GM18520 (cell line): Measurements from ENCODE around the gene RBM33.
"Not testable (repeated sequence)": the region's sequence is repeated elsewhere in the genome, so short reads cannot be mapped to it uniquely, and the experiment has no call there.

Experiments used
- ATAC-seq: cut with Tn5 transposase; IDR thresholded peaks from one replicate; pipeline ENCODE4 v1.9.1; 2021; ENCODE audit not compliant: unreplicated experiment

RBM33 gene, protein sequence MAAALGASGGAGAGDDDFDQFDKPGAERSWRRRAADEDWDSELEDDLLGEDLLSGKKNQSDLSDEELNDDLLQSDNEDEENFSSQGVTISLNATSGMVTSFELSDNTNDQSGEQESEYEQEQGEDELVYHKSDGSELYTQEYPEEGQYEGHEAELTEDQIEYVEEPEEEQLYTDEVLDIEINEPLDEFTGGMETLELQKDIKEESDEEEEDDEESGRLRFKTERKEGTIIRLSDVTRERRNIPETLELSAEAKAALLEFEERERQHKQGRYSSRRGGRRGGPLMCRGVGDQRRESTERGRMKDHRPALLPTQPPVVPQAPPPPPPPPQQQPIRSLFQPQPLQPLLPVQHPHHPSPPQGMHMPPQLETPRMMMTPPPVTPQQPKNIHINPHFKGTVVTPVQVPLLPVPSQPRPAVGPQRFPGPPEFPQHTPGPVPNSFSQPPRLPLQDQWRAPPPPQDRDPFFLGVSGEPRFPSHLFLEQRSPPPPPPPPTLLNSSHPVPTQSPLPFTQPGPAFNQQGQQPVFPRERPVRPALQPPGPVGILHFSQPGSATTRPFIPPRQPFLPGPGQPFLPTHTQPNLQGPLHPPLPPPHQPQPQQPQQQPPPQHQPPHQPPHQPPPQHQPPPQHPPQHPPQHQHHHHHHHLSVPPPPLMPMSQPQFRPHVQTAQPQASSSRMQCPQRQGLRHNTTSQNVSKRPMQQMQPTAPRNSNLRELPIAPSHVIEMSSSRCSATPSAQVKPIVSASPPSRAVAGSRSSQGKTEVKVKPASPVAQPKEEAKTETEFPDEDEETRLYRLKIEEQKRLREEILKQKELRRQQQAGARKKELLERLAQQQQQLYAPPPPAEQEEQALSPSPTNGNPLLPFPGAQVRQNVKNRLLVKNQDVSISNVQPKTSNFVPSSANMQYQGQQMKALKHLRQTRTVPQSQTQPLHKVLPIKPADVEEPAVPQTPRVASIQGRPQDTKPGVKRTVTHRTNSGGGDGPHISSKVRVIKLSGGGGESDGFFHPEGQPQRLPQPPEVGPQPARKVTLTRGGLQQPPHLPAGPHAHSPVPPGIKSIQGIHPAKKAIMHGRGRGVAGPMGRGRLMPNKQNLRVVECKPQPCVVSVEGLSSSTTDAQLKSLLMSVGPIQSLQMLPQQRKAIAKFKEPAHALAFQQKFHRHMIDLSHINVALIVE

DNA sequence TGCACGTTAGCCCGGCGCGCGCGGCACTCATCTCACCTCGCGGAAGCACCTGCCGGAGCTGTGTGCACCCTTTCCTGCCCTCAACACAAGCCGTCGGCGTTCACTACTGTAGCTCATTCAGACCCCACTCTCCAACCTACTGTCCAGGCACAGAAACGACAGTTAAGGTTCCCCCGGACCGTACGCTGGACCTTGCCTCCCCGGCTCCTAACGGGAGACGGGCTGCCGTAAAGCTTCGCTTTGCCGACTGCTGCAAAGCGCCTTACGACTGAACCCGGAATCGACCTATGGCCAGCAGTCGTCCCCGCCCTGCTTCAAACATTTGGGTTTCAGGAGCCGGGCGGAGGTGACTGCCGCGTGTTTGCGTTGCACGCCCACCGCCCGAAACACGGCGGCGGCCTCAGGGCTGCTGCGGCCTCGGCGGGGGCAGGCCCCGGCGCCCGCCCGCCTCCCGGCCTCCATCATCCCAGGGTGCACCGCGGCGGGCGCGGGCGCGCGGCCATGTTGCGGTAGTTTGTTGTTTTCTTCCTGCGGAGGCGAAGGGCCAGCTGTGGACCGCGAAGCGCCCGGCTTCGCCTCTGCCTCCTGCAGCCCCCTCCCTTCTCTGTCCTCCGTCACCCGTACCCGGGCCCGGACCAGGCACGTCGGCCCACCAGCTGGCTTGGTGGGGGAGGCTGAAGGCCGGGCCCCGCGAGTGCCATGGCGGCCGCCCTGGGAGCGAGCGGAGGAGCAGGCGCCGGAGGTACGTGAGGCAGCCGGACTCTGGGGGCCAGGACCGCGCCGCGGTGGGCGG is at the start of gene RBM33:
RBM33 (plus strand) TSS at position 484 of the 793 bp plus-strand sequence; CDS start at position 700, 216 bp downstream.
- ATAC-seq, result peak; percentile 75

DNA sequence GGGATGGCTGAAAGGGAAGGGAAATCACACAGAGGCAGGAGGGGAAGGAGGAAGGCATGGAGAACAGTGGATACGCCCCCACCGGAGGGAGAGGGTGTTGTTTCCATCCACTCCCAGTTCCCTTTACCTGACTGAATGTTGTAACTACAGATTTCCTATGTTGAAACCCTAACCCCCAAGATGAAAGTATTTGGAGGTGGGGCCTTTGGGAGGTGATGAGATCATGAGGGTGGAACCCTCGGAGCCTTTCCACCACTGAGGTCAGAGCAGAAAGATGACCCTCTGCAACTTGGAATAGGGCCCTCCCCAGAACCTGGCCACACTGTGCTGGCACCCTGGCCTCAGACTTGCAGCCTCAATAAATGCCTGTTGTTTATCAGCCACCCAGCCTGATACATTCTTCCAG is 49.5 kb upstream of the RBM33 start:
- ATAC-seq, result no peak

DNA sequence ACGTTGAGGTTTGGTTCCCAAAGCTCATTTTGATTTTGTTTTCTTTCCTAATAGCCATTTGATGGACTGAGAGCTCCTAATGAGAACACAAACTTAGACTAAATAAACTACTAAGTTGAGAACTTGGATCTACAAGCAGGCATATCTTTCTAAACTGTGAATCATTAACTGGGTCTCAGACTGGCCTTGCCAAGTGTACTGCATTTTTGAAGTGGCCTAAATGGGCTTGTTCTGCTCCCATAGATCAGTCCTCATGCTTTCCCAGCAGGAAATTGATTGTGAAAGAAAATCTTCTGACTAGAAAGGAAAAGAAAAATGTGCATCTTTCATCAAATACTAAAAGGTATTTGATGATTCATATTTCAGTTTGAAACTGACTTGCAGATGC is 46.7 kb upstream of the RBM33 start:
- no peak for ATAC-seq

DNA sequence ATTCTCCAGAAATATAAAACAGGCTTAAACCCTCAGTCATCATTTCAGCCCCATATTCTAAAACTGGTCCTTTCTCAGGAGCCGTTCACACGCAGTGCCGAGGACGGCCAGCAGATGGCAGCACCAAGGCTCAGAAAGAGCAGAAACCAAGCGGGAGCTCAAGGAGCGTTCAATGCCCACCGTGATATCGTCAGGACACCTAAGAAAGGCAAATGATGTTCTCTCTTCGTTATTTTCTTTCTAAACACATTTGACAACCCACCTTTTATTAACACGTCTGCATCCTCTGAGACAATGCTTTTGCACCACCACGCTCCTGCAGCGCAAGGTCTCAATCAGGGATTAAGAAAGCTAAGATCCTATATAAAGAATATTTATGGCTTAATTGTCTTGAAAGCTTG is 45.7 kb upstream of the RBM33 start:
- no peak for ATAC-seq

DNA sequence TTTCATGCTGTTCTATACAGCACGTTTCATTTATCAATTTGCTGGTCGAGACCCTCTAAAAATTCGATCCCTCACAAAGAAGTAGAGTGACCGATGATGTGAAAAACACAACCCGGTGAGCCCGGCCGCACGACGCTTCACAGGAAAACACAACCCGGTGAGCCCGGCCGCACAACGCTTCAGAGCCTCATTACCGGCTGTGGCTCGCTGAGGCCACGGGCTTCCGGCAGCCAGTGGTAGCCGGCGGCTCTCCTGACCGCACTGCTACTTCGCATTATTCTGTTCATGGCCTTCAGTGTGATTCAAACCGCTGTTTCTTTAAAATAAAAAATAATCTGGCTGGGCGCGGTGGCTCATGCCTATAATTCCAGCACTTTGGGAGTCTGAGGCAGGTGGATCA is 42.3 kb upstream of the RBM33 start:
- ATAC-seq, result no peak

DNA sequence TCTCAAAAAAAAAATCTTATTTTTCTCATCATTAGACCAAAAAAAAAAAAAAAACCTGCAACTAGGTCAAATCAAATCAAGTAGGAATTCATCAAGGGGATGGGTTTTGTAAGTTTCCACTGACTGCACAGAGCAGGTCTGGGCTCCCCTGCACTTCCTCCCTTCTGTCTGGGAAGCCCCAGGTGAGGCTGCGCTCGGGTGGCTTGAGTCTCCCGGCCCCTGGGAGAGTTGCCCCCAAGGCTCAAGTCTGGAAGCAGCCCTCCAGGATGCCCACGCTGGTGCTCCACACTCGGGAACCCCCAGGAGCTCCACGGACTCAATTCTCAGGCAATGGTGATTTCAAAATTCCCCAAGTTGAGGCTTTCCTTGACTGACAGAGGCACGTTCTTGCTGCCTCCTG is 41.7 kb upstream of the RBM33 start:
- ATAC-seq, result no peak

DNA sequence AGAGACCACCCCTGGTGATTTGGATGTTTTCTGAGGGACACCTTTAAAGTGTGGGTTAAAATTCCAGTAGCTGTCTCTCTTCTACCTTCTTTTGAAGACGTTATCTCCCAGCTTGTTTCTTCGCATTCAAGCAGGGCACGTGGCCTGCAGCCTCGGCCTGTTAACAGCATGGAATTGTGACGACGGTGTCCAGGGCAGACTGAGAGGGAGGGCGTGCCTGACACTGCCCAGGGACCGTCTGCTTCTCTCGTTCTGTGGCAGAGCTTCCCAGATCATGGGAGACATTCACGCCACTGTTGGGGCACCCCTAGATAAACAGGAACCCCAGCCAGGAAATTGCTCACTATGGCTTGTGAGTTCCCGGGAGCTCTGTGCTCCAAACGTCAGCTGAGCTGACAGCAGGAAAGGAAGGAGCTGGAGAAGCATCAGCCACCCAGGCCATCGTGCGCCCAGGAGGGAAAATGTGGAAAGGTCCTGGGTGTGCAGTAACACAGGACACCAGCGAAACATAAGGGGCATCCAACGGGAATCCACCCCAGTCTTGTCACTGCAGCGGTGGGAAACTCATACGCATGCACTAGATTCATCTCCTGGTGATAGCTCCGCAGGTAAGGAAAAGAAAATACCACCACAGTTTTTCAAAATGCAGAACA is 41.1 kb upstream of the RBM33 start:
- ATAC-seq, result no peak

DNA sequence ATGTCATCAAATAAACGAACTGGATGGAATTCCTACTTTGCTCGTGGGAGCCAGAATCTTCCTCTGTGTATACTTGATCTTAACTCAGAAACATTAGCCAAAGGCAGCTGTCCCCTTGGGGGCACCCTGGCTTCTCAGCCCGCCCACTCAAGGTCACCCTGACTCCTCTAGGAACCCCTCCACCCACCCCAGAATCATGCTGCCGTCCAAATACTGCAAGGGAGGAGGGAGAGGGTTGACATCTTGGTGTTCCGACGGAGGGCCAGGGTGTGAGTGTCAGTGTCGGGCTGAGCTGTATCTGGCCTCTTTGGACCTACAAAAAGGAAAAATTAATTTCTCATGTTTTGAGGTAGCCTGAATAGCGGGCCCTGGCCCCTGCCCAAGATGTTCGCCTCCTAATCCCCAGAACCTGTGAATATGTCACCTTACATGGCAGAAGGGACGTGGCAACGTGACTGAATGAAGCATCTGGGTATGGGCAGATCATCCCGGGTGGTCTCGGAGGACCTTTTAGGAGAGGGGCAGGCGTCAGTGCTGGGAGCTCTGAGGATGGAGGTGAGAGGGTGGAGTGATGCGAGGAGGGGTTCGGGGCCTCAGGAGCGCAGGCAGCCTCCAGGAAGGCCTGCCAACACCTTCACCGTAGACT is 40.5 kb upstream of the RBM33 start:
- ATAC-seq, result no peak

DNA sequence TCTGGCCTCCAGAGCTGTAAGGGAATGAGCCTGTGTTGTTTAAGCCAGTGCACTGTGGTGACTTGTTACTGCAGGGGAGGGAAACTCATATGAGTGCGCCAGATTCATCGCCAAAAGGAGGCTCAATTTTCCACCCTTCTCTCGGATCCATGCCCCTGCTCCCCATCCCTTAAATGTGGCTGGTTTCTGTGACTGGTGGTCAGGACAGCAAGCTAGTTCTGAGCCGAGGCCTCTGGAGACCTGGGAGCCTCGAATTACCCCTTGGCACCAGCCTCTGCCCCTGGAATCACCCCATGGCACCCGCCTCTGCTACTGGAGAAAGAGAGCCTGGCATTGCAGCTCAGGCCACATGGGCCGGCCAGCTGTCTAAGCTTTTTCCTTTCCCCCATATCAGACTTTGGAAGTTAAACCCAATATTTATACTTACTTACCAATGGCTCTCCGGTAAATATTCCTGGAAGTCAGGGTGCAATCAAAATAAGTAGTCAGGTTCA is 39.9 kb upstream of the RBM33 start:
- ATAC-seq, result no peak

DNA sequence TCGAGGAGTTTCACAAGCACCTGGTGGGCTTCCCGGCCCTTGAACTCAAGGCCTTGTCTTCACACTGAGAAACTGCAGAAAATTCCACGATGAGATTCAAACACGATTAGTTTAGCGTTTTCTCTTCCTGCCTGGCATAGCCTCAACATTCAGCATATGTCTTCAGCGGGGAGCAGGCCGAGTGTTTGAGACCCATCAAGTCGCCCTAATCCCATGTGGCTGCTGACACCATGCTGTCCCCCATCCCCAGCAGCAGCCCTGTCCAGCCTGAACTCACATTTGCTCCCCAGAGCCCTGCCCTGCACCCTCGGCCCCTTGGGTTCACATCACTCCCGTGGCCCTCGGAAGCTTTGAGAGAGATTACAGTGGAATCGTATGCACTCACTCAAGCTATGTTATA is 35.3 kb upstream of the RBM33 start:
- no peak for ATAC-seq

DNA sequence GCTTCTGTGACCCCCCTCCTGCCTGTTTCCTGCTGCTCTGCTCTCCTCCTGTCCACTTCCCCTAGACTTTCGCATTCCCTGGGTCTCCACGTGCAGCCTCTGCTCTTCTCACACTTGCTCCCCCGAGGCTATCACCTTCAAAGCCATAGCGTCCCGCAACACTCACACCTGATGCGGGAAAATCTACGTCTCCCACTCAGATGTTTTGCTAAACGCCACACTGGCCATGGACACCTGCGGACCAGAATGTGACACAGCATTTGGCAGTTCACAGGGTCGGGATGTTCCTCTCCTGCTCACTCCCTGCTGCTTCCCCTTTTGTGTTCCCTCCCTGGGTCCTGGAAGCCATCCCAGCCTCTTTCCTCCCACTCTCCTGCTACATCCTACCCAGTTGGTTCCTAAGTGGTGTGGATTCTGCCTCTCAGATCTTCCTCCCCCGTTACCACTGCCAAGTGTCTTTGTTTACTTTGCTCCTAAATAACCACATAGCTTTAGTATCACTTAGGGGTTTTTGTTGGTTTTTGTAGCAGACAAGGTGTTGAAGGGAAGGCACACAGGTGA is 33.7 kb upstream of the RBM33 start:
- ATAC-seq, result no peak

DNA sequence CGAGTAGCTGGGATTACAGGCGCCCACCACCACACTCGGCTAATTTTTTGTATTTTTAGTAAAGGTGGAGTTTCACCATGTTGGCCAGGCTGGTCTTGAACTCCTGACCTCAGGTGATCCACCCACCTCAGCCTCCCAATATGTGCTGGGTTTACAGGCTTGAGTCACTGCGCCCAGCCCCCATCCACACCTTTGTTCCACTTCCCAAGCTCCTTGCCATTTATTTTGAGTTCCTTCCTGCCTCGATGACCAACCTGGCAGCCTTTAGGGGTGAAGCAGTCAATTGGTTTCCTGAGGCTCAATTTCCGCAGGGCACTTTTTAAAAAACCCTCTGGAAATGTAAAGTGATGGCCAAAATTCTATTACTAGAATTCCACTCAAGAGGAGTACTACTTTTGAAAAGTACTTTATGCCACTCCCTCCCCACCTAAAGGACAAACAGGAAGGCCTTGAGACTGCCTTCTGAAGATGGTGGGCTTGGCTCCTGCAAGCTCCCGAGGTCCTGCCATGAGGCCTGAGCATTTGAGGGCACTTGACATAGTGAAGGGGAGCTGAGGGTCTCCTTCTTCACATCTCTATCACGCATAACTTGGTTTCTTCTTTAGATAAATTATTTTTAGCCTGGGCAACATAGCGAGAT is 32.5 kb upstream of the RBM33 start:
- no peak for ATAC-seq

DNA sequence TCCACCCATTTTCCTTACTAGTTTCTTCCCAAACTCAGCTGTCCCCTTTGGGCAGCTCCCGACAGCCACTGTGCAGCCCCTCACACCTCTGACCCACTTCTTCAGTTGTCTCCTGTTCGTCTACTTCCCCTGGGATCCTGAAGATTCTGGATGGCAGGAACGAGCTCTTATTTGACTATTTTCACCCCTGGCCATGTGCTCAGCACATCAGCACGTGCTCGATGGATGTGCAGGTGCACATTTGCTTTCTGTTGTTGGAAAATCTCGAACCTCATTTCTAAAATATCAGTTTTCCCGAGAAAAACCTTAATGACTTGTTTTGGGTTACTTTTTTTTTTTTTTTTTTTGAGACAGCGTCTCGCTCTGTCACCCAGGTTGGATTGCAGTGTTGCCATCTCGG is 31.8 kb upstream of the RBM33 start:
- no peak for ATAC-seq

DNA sequence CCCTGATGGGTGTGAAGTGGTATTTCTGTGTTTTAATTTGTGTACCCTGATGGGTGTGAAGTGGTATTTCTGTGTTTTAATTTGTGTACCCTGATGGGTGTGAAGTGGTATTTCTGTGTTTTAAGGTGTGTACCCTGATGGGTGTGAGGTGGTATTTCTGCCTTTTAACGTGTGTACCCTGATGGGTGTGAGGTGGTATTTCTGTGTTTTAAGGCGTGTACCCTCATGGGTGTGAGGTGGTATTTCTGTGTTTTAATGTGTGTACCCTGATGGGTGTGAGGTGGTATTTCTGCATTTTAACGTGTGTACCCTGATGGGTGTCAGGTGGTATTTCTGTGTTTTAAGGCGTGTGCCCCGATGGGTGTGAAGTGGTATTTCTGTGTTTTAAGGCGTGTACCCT is 29.4 kb upstream of the RBM33 start:
- ATAC-seq, result not testable (repeated sequence)

DNA sequence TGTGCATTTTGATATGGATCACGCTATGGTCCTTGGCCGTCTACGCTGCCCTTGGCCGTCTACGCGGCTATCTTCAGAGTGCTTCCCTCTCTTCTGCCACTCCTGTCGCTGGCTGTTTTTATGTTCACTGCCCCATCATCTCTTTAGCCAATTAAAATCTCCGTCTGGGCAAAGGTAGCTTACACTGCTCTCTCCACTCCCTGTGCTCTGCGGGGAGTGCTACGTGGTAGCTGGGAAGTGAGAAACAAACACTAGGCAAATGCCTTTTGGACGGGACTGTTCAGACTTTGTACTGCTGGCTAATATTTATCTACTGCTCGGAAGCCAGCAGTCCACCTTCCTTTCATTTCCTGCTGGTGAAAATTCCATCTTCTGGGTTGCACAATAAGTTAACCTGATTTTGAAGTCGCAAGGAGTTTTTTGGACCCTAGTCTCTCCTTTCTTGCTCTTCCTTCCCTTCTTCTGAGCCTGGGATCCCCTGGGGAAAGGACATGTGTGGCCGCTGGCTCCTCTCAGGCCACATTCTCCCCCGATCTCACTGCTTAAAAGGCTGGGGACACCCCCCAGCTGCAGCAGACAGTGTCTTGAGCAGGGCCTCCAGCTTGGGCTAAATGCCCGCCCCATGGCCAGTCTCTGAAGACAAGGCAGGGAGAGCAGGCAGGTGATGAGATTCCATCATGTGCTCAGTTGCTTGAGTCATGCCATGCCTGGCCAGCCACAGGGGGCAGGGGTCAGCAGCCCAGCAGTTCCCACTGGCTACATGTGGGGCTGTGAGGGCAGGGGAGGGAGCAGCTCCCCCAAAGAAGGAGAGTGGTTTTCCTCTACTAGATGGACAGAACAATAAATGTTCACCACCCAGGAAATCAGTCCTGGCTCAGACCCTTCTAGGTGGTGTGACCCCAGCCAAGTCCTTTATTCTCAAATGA is 25.5 kb upstream of the RBM33 start:
- no peak for ATAC-seq

DNA sequence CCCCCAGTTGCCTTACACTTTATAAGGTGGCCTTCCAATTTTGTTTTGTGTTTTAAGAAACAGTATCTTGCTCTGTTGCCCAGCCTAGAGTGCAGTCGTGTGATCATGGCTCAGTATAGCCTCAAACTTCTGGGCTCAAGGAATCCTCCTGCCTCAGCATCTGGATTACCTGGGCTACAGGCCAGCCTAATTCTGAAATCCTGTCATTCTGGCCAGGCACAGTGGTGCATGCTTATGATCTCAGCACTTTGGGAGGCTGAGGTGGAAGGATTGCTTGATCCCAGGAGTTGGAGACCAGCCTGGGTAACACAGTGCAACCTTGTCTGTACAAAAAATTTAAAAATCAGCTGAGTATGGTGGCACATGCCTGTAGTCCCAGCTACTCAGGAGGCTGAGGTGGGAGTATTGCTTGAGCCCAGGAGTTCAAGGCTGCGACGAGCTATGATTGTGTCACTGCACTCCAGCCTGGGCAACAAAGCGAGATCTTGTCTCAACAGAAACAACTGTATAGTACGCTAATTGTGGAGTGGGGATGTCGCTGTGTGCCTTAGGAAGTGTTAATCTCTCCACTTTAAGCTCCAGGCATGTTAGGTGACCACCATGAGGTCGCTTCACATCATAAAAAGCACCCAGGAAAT is 24.7 kb upstream of the RBM33 start:
- no peak for ATAC-seq

DNA sequence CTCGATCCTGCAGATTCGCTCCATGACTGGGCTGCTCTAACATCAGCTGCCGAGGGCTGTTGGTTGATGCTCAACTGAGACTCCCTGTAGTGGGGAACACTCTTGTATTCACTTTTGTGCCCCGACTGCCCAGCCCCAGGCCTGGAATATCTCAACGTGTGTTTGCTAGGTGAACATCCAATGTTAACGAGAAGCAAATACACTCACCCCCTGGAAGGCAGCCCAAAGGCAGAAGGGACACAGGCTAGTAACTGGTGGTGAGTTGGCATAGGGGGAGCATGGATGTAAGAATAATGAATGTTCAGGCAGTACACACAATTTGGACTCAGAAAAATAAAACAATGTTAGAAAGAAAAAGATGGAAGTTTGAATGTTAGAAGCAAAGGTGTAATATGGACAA is 24.0 kb upstream of the RBM33 start:
- ATAC-seq, result no peak
